ENCODE measurements around the gene MYH15. TPM values are rescaled to one million over a fixed set of nuclear protein-coding genes. Genes with fewer than 3 reads are reported as not detected.
"Not testable (repeated sequence)": the region's sequence is repeated elsewhere in the genome, so short reads cannot be mapped to it uniquely, and the experiment has no call there.

MYH15 gene
- polyA plus RNA-seq, 4 donors, result 0.25 to 0.42 (median 0.27) TPM

DNA sequence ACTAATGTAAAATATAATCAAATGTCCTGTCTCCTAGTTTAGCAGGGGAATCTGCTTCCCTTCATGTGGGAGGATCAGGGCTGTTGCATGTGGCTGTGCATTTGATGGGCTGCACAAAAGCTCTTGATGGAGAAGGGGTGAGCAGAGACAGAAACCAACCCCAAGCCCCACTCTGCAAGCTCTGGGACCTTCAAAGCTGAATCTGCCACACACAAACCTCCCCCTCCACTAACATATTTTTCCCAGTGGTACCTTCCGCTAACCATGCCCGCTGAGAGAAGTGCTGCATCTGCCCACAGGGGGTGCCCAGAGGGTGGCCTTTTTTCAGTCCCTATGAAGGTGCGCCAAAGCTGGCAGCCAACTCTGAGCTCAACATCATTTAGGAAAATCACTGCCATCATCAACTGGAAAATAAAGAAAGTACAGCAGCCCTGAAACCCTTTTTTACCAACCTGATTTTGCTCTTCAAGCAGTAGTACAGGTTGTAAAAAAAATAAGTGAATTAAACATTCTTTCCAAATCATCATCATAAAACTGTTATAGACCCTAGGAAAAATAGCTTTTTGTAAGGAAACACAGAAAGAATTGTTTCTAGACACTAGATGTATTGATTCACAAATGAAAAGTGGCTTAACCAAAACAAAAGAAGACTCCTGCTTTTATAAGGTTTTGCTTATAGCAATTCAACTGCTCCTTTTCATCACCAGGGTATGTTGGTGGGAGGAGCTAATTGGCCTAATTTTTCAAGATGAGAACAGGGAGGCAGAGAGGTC is 117.1 kb downstream of the MYH15 start:
- no peak for DNase-seq (ENCODE audit: low read depth in 4 of 4, low spot score in 3 of 4)

GRCh38 chr3:108391917-108392593 is 118.3 kb downstream of the MYH15 start:
- DNase-seq (ENCODE audit: low read depth in 4 of 4, low spot score in 3 of 4), result no peak

- DNase-seq (ENCODE audit: low read depth in 4 of 4, low spot score in 3 of 4), result no peak
These were observed 121.0 kb downstream of the MYH15 start for GRCh38 chr3:108389372-108389771.

- DNase-seq (ENCODE audit: low read depth in 4 of 4, low spot score in 3 of 4), result no peak
These were observed 122.0 kb downstream of the MYH15 start for GRCh38 chr3:108388136-108389132.

GRCh38 chr3:108387063-108387462 is 123.3 kb downstream of the MYH15 start:
- no peak for DNase-seq (ENCODE audit: low read depth in 4 of 4, low spot score in 3 of 4)

DNA sequence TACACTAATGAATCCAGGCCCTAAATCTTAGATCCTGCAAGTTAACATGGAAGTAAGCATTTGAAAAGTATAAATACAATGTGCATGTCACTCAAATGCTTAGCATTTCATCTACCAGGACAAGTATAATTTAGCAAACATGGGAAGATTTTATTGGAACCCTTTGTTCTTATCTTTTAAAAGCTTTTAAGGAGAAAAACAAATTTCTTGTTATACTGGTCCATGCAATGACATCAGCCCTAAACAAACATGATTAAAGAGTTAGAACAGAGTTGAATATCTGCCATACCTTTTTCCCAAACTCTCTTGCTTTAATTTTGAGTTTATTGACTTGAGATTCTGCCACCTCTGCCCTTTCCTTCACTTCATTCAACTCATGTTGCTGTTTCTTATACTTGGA is 127.1 kb downstream of the MYH15 start:
- DNase-seq (ENCODE audit: low read depth in 4 of 4, low spot score in 3 of 4), result no peak

- DNase-seq (ENCODE audit: low read depth in 4 of 4, low spot score in 3 of 4), result no peak
These were observed 128.8 kb downstream of the MYH15 start for GRCh38 chr3:108381529-108382140.

GRCh38 chr3:108380128-108380795 is 130.1 kb downstream of the MYH15 start:
- no peak for DNase-seq (ENCODE audit: low read depth in 4 of 4, low spot score in 3 of 4)

- DNase-seq (ENCODE audit: low read depth in 4 of 4, low spot score in 3 of 4), result not testable (repeated sequence)
These were observed 131.4 kb downstream of the MYH15 start for GRCh38 chr3:108378952-108379342.

DNA sequence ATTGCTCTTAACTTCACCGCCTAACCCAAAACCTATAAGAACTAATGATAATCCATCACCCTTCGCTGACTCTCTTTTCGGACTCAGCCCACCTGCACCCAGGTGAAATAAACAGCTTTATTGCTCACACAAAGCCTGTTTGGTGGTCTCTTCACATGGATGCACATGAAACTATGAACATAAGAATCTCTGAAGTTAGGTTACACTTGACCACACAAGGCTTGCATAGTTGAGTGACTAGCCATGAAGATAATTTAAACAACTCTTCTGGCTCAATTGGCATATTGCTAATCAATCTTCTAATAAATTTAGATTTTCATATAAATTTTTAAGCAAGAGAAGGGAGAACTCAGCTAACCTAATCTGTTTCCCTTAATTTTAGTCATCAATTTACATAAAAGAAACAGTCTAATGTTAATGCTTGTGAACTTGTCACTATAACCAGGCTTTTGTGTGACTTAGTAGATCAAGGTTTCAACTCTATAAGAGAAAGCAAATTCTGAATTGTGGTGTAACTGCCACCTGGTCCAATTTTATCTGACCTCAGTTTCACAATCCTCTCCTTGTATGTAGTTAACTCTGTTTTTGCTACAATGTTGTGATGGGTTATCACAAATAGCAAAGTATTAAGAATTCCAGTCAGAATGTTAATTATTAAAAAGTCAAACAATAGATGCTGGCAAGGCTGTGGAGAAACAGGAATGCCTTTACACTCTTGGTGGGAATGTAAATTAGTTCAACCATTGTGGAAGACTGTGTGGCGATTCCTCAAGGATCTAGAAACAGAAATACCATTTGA is 132.0 kb downstream of the MYH15 start:
- DNase-seq (ENCODE audit: low read depth in 4 of 4, low spot score in 3 of 4), result no peak

- DNase-seq (ENCODE audit: low read depth in 4 of 4, low spot score in 3 of 4), result no peak
These were observed 133.0 kb downstream of the MYH15 start for GRCh38 chr3:108377384-108377783.

DNA sequence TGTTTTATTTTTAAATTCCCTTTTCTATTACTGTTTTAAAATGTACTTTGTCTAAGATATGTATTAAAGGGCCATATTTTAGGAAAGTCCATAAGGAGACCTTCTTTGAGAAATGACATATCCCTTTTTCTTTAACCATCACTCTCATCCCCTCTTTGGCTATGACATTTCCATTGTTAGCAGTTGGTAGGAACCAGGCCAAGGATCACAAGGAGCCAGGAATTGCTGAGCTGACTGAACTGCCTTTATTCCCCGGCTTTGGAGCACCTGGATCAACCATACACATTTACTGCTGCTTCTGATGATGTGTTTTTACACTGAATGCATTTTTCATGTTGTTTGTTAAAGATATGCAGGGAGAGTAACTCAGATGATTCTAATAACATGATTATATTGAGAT is 134.4 kb downstream of the MYH15 start:
- no peak for DNase-seq (ENCODE audit: low read depth in 4 of 4, low spot score in 3 of 4)

DNA sequence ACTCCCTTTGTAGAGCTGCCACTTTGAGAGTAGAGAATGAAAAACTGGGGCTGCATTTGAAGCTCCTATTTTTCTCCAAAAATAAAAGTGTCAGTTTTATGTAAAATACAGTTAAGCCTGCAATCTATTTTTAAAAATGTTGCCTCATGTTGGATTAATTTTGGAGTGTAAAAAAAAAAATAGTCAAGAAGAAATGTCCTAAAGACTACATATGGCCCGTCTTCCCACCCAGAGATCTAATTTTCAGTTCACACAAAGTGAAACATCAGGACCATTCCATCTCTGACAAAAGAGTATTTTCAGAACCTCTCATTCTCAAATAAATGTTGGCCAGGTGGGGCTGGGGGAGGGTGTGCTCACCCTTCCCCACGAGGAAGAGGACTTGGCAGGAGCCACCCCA is 151.4 kb downstream of the MYH15 start:
- DNase-seq (ENCODE audit: low read depth in 4 of 4, low spot score in 3 of 4), result no peak

DNA sequence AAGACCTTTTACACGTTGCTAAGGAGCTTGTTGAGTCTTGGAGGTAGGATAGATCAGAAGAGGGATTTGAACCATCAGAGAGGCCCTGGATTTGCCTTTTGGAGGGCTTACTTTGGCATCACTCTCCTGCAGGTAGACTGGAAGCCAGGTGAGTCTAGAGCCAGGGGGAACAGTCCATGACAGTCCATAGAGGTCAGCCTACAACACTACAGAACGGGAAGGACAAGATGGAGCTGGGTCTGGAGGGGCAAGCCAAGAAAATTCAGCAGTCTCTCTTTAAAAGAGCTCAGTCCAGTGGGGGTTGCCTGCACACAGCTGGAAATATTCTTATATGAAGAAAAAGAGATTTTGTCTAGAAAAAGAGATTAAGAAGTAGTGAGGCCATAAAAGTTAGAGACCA is 153.4 kb downstream of the MYH15 start:
- DNase-seq (ENCODE audit: low read depth in 4 of 4, low spot score in 3 of 4), result no peak

GRCh38 chr3:108354562-108354961 is 155.8 kb downstream of the MYH15 start:
- no peak for DNase-seq (ENCODE audit: low read depth in 4 of 4, low spot score in 3 of 4)

DNA sequence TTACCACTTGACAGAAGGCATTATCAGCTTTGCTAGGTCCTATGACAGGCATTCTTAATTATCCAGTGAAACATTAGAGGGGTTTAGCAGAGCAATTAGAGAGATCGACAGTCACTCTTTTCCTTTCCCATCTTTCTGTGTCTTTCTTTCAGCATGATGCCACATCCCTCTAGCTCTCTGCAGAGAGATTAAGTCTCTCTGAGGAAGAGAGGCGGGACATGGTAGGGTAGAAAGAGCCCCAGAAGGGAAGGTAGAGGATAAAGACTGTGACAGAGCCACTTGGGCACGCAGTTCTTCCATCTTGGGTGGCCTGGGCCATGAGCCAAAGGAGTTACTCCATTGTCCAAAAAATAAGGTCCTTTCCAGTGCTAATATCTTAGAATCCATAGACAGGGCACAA is 158.2 kb downstream of the MYH15 start:
- no peak for DNase-seq (ENCODE audit: low read depth in 4 of 4, low spot score in 3 of 4)

GRCh38 chr3:108346301-108347227 is 163.8 kb downstream of the MYH15 start:
- DNase-seq (ENCODE audit: low read depth in 4 of 4, low spot score in 3 of 4), result no peak

All from right renal pelvis (tissue), 4 donors.